Stomach (tissue), 9 donors: ENCODE measurements around the gene TIMM13. TPM values are rescaled to one million over a fixed set of nuclear protein-coding genes. Genes with fewer than 3 reads are reported as not detected.
"Not testable (repeated sequence)": the region's sequence is repeated elsewhere in the genome, so short reads cannot be mapped to it uniquely, and the experiment has no call there.

Experiments
- DNase-seq, 2 donors: peaks; one replicate each; pipeline versions ENCODE4 v3.0.0 to v3.0.0-alpha.2; 2013 to 2019
- H3K27ac ChIP-seq, 5 donors: fragments of 200-600 bp in 4 of 5; sonication (generic) in 4 of 5; one replicate each; pipeline ENCODE4 v1.5.1; 2013 to 2019; ENCODE audit warnings: mild to moderate bottlenecking in 1 of 5, moderate library complexity in 1 of 5
- H3K27me3 ChIP-seq, 3 donors: fragments of 200-600 bp; sonication (generic); one replicate each; pipeline ENCODE4 v1.5.1; 2017 to 2019; ENCODE audit warnings: mixed run types in 1 of 3
- H3K36me3 ChIP-seq, 4 donors: fragments of 200-600 bp; sonication (generic); 1 replicate in 3 of 4; 2 replicates in 1 of 4; pipeline ENCODE4 v1.5.1; 2016 to 2019
- H3K4me1 ChIP-seq, 4 donors: fragments of 200-600 bp; sonication (generic); one replicate each; pipeline ENCODE4 v1.5.1; 2016 to 2019
- H3K4me3 ChIP-seq, 4 donors: fragments of 200-600 bp; sonication (generic) in 3 of 4; one replicate each; pipeline ENCODE4 v1.5.1; 2016 to 2019; ENCODE audit warnings: mild to moderate bottlenecking in 1 of 4
- H3K9me3 ChIP-seq, 4 donors: fragments of 200-600 bp; sonication (generic); one replicate each; pipeline ENCODE4 v1.5.1; 2016 to 2019
- CTCF ChIP-seq, 7 experiments: fragments of 450-650 bp in 4 of 7; fragments of 200-600 bp in 3 of 7; sonication (generic) in 3 of 7; IDR thresholded peaks; one replicate each; pipeline ENCODE4 v1.5.1; 2016 to 2019; ENCODE audit warnings: antibody characterized with exemption in 7 of 7, control low read depth in 2 of 7, mild to moderate bottlenecking in 1 of 7
- EP300 ChIP-seq: sonication (generic); formaldehyde crosslinking; IDR thresholded peaks from one replicate; pipeline ENCODE4 v1.6.1; 2017; ENCODE audit warnings: antibody characterized with exemption
- POLR2A ChIP-seq, 4 donors: fragments of 450-650 bp; IDR thresholded peaks; one replicate each; pipeline ENCODE4 v1.6.1; 2016; ENCODE audit warnings: antibody characterized with exemption in 4 of 4, control low read depth in 2 of 4, mild to moderate bottlenecking in 1 of 4, moderate library complexity in 1 of 4
- POLR2AphosphoS5 ChIP-seq, 3 donors: sonication (generic); formaldehyde crosslinking; IDR thresholded peaks; one replicate each; pipeline ENCODE4 v1.6.1; 2016; ENCODE audit warnings: antibody characterized with exemption in 3 of 3
- WGBS, 5 donors: extraction: QIAGEN DNeasy Blood & Tissue Kit in 3 of 5; methylation state at CpG; one replicate each; pipeline versions ENCODE4 v1.1.5 to v1.1.7; 2013 to 2018; 5-methylcytosine and 5-hydroxymethylcytosine counted together
- intact Hi-C: fragments of 100-400 bp; cut with DNase I; formaldehyde crosslinking; loops from one replicate; pipeline ENCODE4 v1.15.1; 2023; ENCODE audit warnings: low total_unique reads
- polyA plus RNA-seq, 3 donors: library from polyadenylated mRNA; stranded (reverse); fragments of 200-250 nt; gene quantifications; one replicate each; pipeline ENCODE4 v1.2.3, GENCODE V29; 2013
- total RNA-seq, 5 donors: library from RNA; depleted of rRNA; stranded (reverse); fragments of >200 nt; gene quantifications; one replicate each; pipeline versions ENCODE4 v1.1.0 to v1.2.3, GENCODE V29; 2014 to 2016
- donor health status: healthy with polysubstance abuse.
- donor health status: Bipolar disorder and iron deficiency.
- donor health status: healthy.

The TIMM13 gene
- total and polyA plus RNA-seq, 8 donors = 19.2 to 133 (median 54.5) TPM; not detected in 1

- Histone ChIP-seq H3K9me3 (no peaks in the 10 kb centered on the region), H3K4me3 (peak overlapping the region; percentile 75 to 99 (median 92)), H3K36me3 (peaks cover 0 to 15% (median 9%) of the 10 kb centered on the region in 4 donors), H3K27ac (peak overlapping the region; percentile 91 to 95 (median 93)), H3K27me3 (no peaks in the 10 kb centered on the region), H3K4me1 (peaks cover 15 to 44% (median 43%) of the 10 kb centered on the region in 4 donors)
- 0 to 1% (median 0%) methylated on average over 26 to 45 of the region's 45 CpGs for WGBS, 5 donors
- peak; percentile 65 to 78 for DNase-seq
- peak in 1 of 7 experiments; percentile 4 for TF ChIP-seq CTCF (IDR thresholded peaks at IDR 0.05)
- no peak for TF ChIP-seq POLR2A (IDR thresholded peaks at IDR 0.05)
- intact Hi-C loops = loop anchor here (10.0 kb wide), 2 partner anchors 70 to 110 kb away; no protein-coding TSS in a partner anchor
Measured at GRCh38 chr19:2475018-2475701, 47.8 kb upstream of the TIMM13 start.

GRCh38 chr19:2474232-2475017, 47.0 kb upstream of the TIMM13 start:
- 5 to 13% (median 7%) methylated on average over 30 to 60 of the region's 60 CpGs for WGBS, 5 donors

GRCh38 chr19:2469915-2470200, 42.5 kb upstream of the TIMM13 start:
- WGBS, 5 donors = 86 to 88% (median 87%) methylated on average over 8 of the region's 8 CpGs
- intact Hi-C loops = loop anchor here (5.0 to 10.0 kb wide), 3 partner anchors 75 to 142 kb away; no protein-coding TSS in a partner anchor

More at GRCh38 chr19:2474232-2475017, 47.0 kb upstream of the TIMM13 start:
- intact Hi-C loops = loop anchor here (5.0 to 10.0 kb wide), 3 partner anchors 70 to 138 kb away; no protein-coding TSS in a partner anchor
- H3K27ac ChIP-seq = peak overlapping the region; percentile 91 to 95 (median 93)
- no peaks in the 10 kb centered on the region for H3K9me3 ChIP-seq
- H3K36me3 ChIP-seq = peaks cover 0 to 15% (median 9%) of the 10 kb centered on the region in 4 donors
- no peaks in the 10 kb centered on the region for H3K27me3 ChIP-seq
- peak; percentile 88 to 96 for DNase-seq
- no peak for TF ChIP-seq POLR2A (IDR thresholded peaks at IDR 0.05)
- peak; percentile 42 to 93 (median 81) for TF ChIP-seq POLR2AphosphoS5 (IDR thresholded peaks at IDR 0.05)
- no peak for TF ChIP-seq EP300
- peak in 6 of 7 experiments; percentile 90 to 99 (median 98) for TF ChIP-seq CTCF (IDR thresholded peaks at IDR 0.05)
- H3K4me1 ChIP-seq = peaks cover 15 to 42% (median 39%) of the 10 kb centered on the region in 4 donors
- peak overlapping the region; percentile 75 to 99 (median 92) for H3K4me3 ChIP-seq

GRCh38 chr19:2469102-2469914, 41.9 kb upstream of the TIMM13 start:
- TF ChIP-seq POLR2A (IDR thresholded peaks at IDR 0.05) = no peak
- TF ChIP-seq EP300 = no peak
- no peak for TF ChIP-seq CTCF (IDR thresholded peaks at IDR 0.05)
- TF ChIP-seq POLR2AphosphoS5 (IDR thresholded peaks at IDR 0.05) = no peak
- no peaks in the 10 kb centered on the region for H3K36me3 ChIP-seq
- 48 to 57% (median 50%) methylated on average over 16 to 23 of the region's 23 CpGs for WGBS, 5 donors
- H3K9me3 ChIP-seq = no peaks in the 10 kb centered on the region
- no peak overlapping the region for H3K4me3 ChIP-seq
- intact Hi-C loops = no loop called here
- H3K27me3 ChIP-seq = no peaks in the 10 kb centered on the region
- peak in 1 of 2 donors; percentile 48 for DNase-seq
- H3K27ac ChIP-seq = no peak overlapping the region
- H3K4me1 ChIP-seq = peaks cover 0 to 3% (median 2%) of the 10 kb centered on the region in 4 donors

More at GRCh38 chr19:2469915-2470200, 42.5 kb upstream of the TIMM13 start:
- H3K4me3 ChIP-seq, H3K4me1 ChIP-seq, H3K9me3 ChIP-seq, DNase-seq, H3K36me3 ChIP-seq, H3K27ac ChIP-seq, H3K27me3 ChIP-seq: not testable (repeated sequence)
